GM18951 (cell line): ENCODE data around the gene PMEPA1.

ENCODE experiments used
- POLR2A ChIP-seq: IDR thresholded peaks from 4 replicates; pipeline ENCODE4 v1.6.1; 2011; ENCODE audit warnings: mild to moderate bottlenecking; ENCODE audit not compliant: insufficient read length, insufficient read depth; ENCODE audit errors: extremely low read depth
- in situ Hi-C: fragments of 300-500 bp; cut with MboI; formaldehyde crosslinking; loops from one replicate; pipeline ENCODE4 v1.12.0; 2022; ENCODE audit warnings: low sequenced_read_pairs, mixed read lengths, inconsistent platforms; ENCODE audit not compliant: unreplicated experiment

The PMEPA1 gene

GRCh38 chr20:57666106-57666833, 43.5 kb downstream of the PMEPA1 start:
- no peak for TF ChIP-seq POLR2A
- in situ Hi-C loops: no loop called here

- no peak for TF ChIP-seq POLR2A
- in situ Hi-C loops: no loop called here
Observed at GRCh38 chr20:57665589-57665971, 44.2 kb downstream of the PMEPA1 start.

- in situ Hi-C loops: no loop called here
- no peak for TF ChIP-seq POLR2A
Observed at GRCh38 chr20:57664924-57665588, 44.8 kb downstream of the PMEPA1 start.

GRCh38 chr20:57664476-57664875, 45.3 kb downstream of the PMEPA1 start:
- in situ Hi-C loops: no loop called here
- TF ChIP-seq POLR2A: no peak

- TF ChIP-seq POLR2A: no peak
- in situ Hi-C loops: no loop called here
Observed at GRCh38 chr20:57663681-57664451, 45.9 kb downstream of the PMEPA1 start.

- no peak for TF ChIP-seq POLR2A
- in situ Hi-C loops: no loop called here
Observed at GRCh38 chr20:57663241-57663640, 46.6 kb downstream of the PMEPA1 start.

GRCh38 chr20:57662456-57663240, 47.2 kb downstream of the PMEPA1 start:
- in situ Hi-C loops: no loop called here

GRCh38 chr20:57661746-57662455, 47.9 kb downstream of the PMEPA1 start:
- in situ Hi-C loops: no loop called here
- TF ChIP-seq POLR2A: no peak

More at GRCh38 chr20:57662456-57663240, 47.2 kb downstream of the PMEPA1 start:
- TF ChIP-seq POLR2A: no peak

GRCh38 chr20:57660922-57661745, 48.7 kb downstream of the PMEPA1 start:
- no peak for TF ChIP-seq POLR2A
- in situ Hi-C loops: no loop called here

GRCh38 chr20:57660181-57660921, 49.5 kb downstream of the PMEPA1 start:
- in situ Hi-C loops: no loop called here
- no peak for TF ChIP-seq POLR2A

- TF ChIP-seq POLR2A: no peak
- in situ Hi-C loops: no loop called here
Observed at GRCh38 chr20:57659517-57660180, 50.2 kb downstream of the PMEPA1 start.
